Thyroid gland (tissue), 4 donors: ENCODE measurements around the gene WDR46.

Source experiments
- POLR2A ChIP-seq, 2 donors: fragments of 450-650 bp; IDR thresholded peaks; one replicate each; pipeline ENCODE4 v1.6.1; 2017; ENCODE audit warnings: antibody characterized with exemption in 2 of 2, mild to moderate bottlenecking in 2 of 2, moderate library complexity in 1 of 2
- TF ChIP-seq, protein P1 (sequence below), 6 experiments: fragments of 200-600 bp in 3 of 6; fragments of 450-650 bp in 3 of 6; sonication (generic) in 3 of 6; IDR thresholded peaks; one replicate each; pipeline ENCODE4 v1.5.1; 2016 to 2019; ENCODE audit warnings: antibody characterized with exemption in 6 of 6, mild to moderate bottlenecking in 2 of 6, inconsistent platforms in 1 of 6, moderate library complexity in 1 of 6

DNA sequence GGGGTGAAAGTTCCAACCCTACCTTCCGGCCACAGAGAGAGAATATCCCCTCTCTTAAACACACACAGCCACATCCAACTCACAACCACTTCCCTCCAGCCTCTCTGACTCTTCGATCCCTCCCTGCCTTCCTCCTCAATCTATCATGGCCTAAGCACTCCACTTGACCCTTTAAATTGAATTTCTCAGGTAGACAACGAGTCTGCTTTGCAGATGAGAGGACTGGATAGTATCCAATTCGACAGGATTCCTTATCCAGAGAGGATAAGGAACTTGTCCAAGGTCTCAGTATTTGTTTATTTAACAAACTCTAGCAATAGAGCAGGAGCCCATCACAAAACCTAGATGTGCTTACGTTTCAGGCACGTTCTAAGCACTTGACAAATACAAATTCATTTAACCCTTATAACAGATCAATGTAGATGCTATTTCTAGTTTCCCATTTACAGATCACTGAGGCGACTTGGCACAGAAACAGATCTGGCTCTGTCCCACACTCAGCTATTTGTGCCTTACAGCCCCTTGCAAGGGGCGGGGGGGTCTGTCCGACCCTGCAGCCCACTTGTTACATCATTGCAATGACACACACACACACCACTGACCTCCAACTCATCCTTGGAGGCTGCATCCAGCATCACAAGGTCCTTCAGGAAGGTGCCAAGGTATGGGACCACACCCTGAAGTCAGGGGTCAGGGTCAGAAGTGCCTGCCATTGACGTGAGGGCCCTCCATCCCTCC, 5.2 kb upstream of the WDR46 start:
- TF ChIP-seq, protein P1, sequence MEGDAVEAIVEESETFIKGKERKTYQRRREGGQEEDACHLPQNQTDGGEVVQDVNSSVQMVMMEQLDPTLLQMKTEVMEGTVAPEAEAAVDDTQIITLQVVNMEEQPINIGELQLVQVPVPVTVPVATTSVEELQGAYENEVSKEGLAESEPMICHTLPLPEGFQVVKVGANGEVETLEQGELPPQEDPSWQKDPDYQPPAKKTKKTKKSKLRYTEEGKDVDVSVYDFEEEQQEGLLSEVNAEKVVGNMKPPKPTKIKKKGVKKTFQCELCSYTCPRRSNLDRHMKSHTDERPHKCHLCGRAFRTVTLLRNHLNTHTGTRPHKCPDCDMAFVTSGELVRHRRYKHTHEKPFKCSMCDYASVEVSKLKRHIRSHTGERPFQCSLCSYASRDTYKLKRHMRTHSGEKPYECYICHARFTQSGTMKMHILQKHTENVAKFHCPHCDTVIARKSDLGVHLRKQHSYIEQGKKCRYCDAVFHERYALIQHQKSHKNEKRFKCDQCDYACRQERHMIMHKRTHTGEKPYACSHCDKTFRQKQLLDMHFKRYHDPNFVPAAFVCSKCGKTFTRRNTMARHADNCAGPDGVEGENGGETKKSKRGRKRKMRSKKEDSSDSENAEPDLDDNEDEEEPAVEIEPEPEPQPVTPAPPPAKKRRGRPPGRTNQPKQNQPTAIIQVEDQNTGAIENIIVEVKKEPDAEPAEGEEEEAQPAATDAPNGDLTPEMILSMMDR (IDR thresholded peaks at IDR 0.05) = no peak
- TF ChIP-seq POLR2A (IDR thresholded peaks at IDR 0.05) = no peak
